HTR-8/SVneo (cell line): ENCODE data around the gene CCDC82.

Experiments used
- DNase-seq: peaks from one replicate; pipeline ENCODE4 v3.0.0; 2011; ENCODE audit warnings: low spot score, mixed read lengths; ENCODE audit not compliant: insufficient read length
- FAIRE-seq: peaks from 2 replicates; lab custom pipeline; 2011; peaks lifted over from hg19 to GRCh38; lab: Jason Lieb, UNC

Gene CCDC82

GRCh38 chr11:96331699-96332116 lies 58.0 kb downstream of the CCDC82 start:
- DNase-seq (no peak), FAIRE-seq (no peak)

GRCh38 chr11:96330511-96330859 lies 59.2 kb downstream of the CCDC82 start:
- DNase-seq (no peak), FAIRE-seq (no peak)

GRCh38 chr11:96329855-96330510 lies 59.7 kb downstream of the CCDC82 start:
- FAIRE-seq, result no peak

GRCh38 chr11:96329419-96329818 lies 60.3 kb downstream of the CCDC82 start:
- FAIRE-seq, result no peak
- no peak for DNase-seq

More at GRCh38 chr11:96329855-96330510, 59.7 kb downstream of the CCDC82 start:
- no peak for DNase-seq

- FAIRE-seq (no peak), DNase-seq (no peak)
Measured at GRCh38 chr11:96328395-96329010, 61.2 kb downstream of the CCDC82 start.

- DNase-seq (no peak), FAIRE-seq (no peak)
Measured at GRCh38 chr11:96326959-96327358, 62.8 kb downstream of the CCDC82 start.

- FAIRE-seq (peak; percentile 52), DNase-seq (peak; percentile 74)
Measured at GRCh38 chr11:96324912-96325311, 64.8 kb downstream of the CCDC82 start.

- no peak for FAIRE-seq
- no peak for DNase-seq
Measured at GRCh38 chr11:96323642-96323985, 66.1 kb downstream of the CCDC82 start.

- DNase-seq, result no peak
- no peak for FAIRE-seq
Measured at GRCh38 chr11:96322775-96323641, 66.7 kb downstream of the CCDC82 start.

- FAIRE-seq, result no peak
- DNase-seq, result no peak
Measured at GRCh38 chr11:96321091-96321490, 68.6 kb downstream of the CCDC82 start.

GRCh38 chr11:96319898-96320656 lies 69.6 kb downstream of the CCDC82 start:
- FAIRE-seq, result no peak
- no peak for DNase-seq

GRCh38 chr11:96318850-96319249 lies 70.9 kb downstream of the CCDC82 start:
- no peak for FAIRE-seq

GRCh38 chr11:96318399-96318798 lies 71.3 kb downstream of the CCDC82 start:
- FAIRE-seq (no peak), DNase-seq (no peak)

More at GRCh38 chr11:96318850-96319249, 70.9 kb downstream of the CCDC82 start:
- DNase-seq, result no peak

- DNase-seq, result no peak
- no peak for FAIRE-seq
Measured at GRCh38 chr11:96317985-96318384, 71.7 kb downstream of the CCDC82 start.

GRCh38 chr11:96317571-96317970 lies 72.1 kb downstream of the CCDC82 start:
- FAIRE-seq, result no peak
- no peak for DNase-seq

- no peak for DNase-seq
- no peak for FAIRE-seq
Measured at GRCh38 chr11:96316869-96317268, 72.8 kb downstream of the CCDC82 start.

- DNase-seq (no peak), FAIRE-seq (no peak)
Measured at GRCh38 chr11:96315476-96315875, 74.2 kb downstream of the CCDC82 start.

GRCh38 chr11:96314326-96315020 lies 75.2 kb downstream of the CCDC82 start:
- DNase-seq (no peak), FAIRE-seq (no peak)

GRCh38 chr11:96313163-96313562 lies 76.5 kb downstream of the CCDC82 start:
- no peak for FAIRE-seq

GRCh38 chr11:96311120-96311568 lies 78.6 kb downstream of the CCDC82 start:
- DNase-seq, result no peak

More at GRCh38 chr11:96313163-96313562, 76.5 kb downstream of the CCDC82 start:
- DNase-seq, result no peak

More at GRCh38 chr11:96311120-96311568, 78.6 kb downstream of the CCDC82 start:
- peak; percentile 16 for FAIRE-seq
